HG02973 (cell line): ENCODE results near the gene BCL2.

ENCODE experiments used
- ATAC-seq: cut with Tn5 transposase; IDR thresholded peaks from one replicate; pipeline ENCODE4 v1.9.1; 2021; ENCODE audit warnings: moderate library complexity; ENCODE audit not compliant: unreplicated experiment

BCL2 gene

DNA sequence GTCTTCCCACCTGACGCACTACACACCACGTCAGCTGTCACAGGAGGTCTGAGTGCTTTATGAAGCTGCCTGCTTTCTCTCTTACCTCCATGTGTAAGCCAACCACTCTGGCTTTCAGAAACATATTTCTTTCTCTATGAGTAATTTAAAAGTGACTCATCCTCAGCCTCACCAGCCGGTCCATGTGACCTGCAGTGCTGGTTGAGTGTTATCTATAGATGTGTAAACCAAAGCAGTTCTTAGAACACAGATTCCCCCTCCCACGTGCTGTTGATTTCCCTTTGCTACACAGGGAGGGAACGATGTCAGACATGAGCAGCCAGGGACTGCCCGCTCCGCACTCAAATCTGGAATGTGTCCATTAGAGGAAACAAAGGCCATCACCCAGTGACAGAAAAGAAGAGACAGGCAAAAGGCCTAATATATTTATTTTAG, 157.8 kb downstream of the BCL2 start:
- ATAC-seq: peak; percentile 47

DNA sequence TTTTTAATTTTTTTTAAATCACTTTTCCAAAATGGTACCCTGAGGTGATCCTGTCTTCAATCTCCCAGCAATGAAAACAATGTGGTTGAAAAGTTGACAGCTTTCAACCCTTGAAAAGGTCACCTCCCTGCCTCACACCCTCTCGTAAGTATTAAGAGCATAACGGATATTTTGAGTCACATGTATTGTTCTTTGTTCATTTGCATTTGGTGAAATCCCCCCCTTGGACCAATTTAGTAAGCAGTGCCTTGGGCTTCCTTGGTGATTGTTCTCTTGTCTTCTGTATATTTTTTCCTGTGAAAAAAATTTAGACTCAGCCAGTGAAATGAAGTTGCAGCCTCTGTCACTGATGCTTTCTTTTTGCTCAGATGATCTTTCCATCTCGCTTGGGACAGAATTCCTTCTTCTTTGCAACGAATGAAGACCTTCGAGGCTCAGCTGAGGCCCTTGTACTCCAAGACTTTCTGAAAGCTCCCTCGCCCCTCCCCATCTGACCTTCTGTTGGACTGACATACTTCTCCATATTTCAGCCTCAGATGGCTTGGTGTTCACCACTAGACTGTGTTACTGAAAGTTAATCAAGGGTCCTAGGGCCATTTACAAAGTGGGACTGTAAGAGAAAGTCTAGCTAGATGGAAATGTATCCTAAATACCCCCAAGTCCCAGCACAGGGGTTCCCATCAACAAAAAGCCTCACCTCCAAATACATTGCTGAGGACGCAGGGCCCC, 158.4 kb downstream of the BCL2 start:
- peak; percentile 27 for ATAC-seq

- no peak for ATAC-seq
Observed at GRCh38 chr18:63160172-63160995, 159.2 kb downstream of the BCL2 start.

GRCh38 chr18:63159590-63159989, 160.0 kb downstream of the BCL2 start:
- no peak for ATAC-seq

DNA sequence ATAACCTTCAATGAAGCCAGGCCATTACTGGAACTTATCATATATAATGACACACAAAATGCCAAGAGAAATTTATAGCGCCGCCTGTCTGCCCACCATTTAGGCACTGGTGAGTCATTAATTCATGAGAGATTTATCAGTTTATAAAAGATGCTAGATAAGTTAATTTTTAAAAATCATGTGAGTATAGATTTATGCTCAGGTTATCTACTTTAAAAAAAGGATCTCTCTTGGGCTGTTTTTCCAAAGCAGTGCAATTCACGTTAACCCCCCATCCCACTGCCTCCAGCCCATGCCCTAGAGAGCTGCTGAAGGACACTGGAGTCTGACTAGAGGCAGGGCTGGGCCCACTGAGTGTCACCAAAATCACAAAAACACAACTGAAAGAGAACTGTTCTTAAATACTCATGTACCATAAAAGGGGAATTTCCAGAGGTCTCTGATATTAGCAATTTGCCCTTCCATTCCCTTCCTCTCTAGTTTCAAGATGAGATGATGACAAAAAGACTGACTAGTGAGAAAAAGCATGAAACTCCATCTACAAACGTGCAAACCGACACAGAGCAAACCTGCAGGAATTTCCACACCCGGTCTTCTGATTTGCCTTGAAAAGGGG, 160.8 kb downstream of the BCL2 start:
- ATAC-seq: no peak

DNA sequence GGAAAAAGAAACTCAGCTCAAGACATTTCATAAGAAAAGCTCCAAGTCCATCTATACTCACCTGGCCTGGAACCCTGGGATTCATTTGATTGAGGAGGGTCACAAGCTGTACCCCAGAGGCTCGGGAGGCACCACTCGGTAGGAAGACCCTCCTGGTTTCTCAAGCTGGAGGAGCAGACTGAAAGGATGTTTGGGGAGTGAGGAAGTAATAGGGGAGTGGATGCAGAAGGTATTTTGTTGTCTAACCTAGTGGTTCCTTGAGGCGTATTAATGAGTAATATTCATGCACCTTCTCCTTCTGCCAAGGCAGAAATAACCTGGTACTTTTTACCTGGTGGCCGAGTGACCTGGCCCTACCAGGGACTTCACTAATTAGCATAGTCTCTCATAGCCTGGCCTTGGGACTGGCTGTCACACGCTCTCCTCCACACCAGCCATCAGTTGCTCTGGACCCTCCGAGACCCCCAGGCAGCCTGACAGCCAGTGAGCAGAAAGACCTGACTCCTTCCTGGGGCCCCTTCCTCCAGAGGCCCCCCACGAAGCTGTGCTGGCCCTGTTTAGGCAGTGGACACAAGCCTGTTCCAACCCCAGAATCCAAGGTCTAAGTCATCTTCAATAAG, 161.4 kb downstream of the BCL2 start:
- no peak for ATAC-seq

GRCh38 chr18:63157293-63158011, 162.1 kb downstream of the BCL2 start:
- ATAC-seq: peak; percentile 10

- ATAC-seq: no peak
Observed at GRCh38 chr18:63155910-63156773, 163.4 kb downstream of the BCL2 start.

GRCh38 chr18:63155169-63155852, 164.3 kb downstream of the BCL2 start:
- ATAC-seq: peak; percentile 27

GRCh38 chr18:63154350-63155152, 165.0 kb downstream of the BCL2 start:
- no peak for ATAC-seq

DNA sequence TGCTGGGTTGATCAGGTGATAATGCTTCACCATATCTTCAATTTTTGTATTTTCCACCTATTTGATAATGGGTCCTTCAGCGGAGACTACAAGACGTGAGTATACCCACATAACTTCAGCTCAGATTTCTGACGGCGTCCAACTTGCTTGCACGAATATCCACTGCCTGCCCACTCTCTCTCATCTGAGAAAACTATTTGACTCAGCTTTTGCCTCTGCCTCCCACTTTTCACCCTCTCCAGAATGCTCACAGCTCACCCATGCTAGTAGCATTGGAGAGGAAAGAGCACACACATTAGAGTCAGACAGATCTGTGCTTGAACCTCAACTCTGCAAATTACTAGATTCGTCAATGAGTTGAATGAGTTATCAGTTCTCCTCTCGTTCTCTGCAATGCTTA, 166.8 kb downstream of the BCL2 start:
- peak; percentile 36 for ATAC-seq

DNA sequence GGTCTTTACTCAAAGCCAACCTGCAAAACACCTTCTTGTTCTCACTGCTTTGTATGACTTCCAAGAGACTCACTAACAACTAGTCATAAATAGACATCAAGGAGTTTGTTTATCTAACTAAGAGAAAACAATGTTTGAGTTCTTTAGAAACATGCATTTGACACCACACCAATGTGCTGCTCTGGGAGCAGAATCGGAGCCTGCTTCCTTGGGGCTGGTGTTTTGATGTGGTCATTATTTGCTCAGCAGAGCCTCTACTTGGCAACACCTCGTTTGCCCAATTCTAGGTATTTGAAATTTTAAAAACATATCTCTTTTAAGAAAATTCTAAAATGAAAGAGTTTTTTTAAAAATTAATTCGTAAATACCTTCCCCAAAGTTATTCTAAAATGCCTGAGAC, 167.5 kb downstream of the BCL2 start:
- ATAC-seq: no peak

DNA sequence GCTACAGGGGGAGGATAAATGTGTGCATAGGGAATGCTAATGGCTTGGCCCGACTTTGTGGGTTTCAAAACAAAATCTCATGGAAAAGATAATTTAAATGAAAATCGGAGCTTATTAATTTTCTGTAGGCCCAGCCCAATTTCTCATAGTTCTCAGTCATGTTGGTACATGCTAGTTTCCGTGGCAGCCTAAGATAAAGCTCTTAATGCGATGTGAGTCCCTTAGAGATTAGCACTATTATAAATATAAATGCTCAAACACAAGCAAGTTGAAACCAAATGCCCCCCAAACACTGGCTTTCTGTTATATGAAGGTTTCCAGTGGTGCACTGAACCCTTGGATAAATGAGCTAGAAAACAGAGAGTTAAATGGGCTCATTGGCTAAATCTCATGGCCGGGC, 168.0 kb downstream of the BCL2 start:
- ATAC-seq: no peak

GRCh38 chr18:63150942-63151421, 168.6 kb downstream of the BCL2 start:
- no peak for ATAC-seq

- ATAC-seq: no peak
Observed at GRCh38 chr18:63150326-63150725, 169.2 kb downstream of the BCL2 start.

DNA sequence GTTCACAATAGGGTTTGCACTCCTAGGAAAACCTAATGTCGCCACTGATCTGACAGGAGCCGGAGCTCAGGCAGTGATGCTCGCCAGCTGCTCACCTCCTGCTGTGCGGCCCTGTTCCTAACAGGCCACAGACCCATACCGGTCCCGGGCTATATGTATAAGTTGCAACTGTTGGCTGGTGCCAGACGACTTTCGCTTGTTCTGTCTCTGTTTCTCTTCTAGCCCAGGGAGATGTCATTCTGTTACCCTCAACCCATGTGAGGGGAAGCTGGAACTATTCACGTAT, 170.3 kb downstream of the BCL2 start:
- ATAC-seq: no peak

DNA sequence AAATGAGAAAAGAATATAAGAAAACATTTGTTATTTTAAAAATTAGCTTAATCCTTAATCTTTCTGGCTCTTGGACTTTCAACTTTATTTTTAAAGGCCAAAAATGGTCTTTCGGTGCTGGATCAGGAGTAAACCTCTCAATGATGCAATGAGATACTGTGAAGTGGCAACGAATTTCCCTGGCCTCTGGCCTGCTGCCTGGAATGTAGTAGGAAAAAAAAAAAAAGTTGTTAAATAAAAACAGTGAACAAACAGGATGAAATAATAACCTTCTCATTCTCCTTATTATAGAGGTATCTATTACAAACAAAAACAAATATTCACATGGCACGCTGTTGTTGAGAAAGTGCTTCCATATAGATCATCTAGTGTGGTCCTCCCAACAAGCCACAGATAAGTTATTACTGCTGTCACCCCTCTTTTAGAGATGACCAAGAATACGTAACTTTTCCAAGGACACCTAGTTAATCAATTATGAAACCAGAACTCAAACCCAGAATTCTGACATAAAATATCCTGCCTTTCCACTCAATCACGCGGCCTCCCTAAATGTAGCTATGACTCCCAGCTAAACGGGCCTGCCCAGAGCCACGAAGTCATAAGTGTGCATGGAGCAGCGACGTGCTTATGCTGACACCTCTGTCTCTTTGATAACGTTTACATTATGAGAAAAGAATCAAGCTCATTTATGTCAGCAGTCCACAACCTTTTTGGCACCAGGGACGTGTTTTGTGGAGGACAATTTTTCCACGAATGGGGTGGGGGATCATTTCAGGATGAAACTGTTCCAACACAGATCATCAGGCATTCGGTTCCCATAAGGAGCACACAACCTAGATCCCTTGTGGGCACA, 170.9 kb downstream of the BCL2 start:
- no peak for ATAC-seq

- no peak for ATAC-seq
Observed at GRCh38 chr18:63147973-63148372, 171.6 kb downstream of the BCL2 start.
